Heart left ventricle (tissue), 13 donors: Measurements from ENCODE around the gene RNF112.

Experiments
- CTCF ChIP-seq, 12 donors: fragments of 200-600 bp; sonication (generic) in 4 of 12; IDR thresholded peaks; one replicate each; pipeline versions ENCODE4 v1.5.0 to v1.8.0; 2018 to 2022; ENCODE audit warnings: antibody characterized with exemption in 12 of 12, mild to moderate bottlenecking in 5 of 12
- POLR2A ChIP-seq, 2 donors: fragments of 450-650 bp; IDR thresholded peaks; one replicate each; pipeline ENCODE4 v1.6.1; 2017; ENCODE audit warnings: antibody characterized with exemption in 2 of 2, mild to moderate bottlenecking in 2 of 2, moderate library complexity in 2 of 2
- donor health status: ischemic (EF 13 %, LVEDD 7.1; RV severe dilation, severe dysfunction).
- donor health status: DM: no; HTN: yes; CAD: no.
- donor health status: DM: no; HTN: no; CAD: no.
- donor health status: ischemic (EF 25% LVEDD 6.9; RV normal size, moderate dysfunction).
- donor health status: ischemic (EF 25% LVEDD 5.7; RV mildly dilated, moderate dysfunction).
- donor health status: ischemic (EF 35%, LVEDD 5.7; RV mildly dilated, moderate dysfunction).
- donor health status: nonischemic (EF 11% LVEDD 7.7; RV severe dilation, severe dysfunction).
- donor health status: DM: yes; HTN: yes; CAD: no.
- donor health status: PGD.
- donor health status: ischemic (EF 29% LVEDD 5.4; RV normal size, mild dysfunction).
- donor health status: nonischemic (EF 23%, LVEDD 6.1; RV moderate dilation, normal function).

- TF ChIP-seq CTCF (IDR thresholded peaks at IDR 0.05) (no peak), POLR2A (IDR thresholded peaks at IDR 0.05) (no peak)
These were observed 1.5 kb downstream of the RNF112 start for GRCh38 chr17:19412510-19412909.
